NCI-H187 (cell line): ENCODE data around the gene HSPB7.
A peak's percentile ranks its signal among the peaks of the same experiment; 100 is the strongest.

Experiments
- DNase-seq, 2 experiments: peaks; one replicate each; lab custom pipeline; 2025; lab: John Stamatoyannopoulos, UW

HSPB7 gene

DNA sequence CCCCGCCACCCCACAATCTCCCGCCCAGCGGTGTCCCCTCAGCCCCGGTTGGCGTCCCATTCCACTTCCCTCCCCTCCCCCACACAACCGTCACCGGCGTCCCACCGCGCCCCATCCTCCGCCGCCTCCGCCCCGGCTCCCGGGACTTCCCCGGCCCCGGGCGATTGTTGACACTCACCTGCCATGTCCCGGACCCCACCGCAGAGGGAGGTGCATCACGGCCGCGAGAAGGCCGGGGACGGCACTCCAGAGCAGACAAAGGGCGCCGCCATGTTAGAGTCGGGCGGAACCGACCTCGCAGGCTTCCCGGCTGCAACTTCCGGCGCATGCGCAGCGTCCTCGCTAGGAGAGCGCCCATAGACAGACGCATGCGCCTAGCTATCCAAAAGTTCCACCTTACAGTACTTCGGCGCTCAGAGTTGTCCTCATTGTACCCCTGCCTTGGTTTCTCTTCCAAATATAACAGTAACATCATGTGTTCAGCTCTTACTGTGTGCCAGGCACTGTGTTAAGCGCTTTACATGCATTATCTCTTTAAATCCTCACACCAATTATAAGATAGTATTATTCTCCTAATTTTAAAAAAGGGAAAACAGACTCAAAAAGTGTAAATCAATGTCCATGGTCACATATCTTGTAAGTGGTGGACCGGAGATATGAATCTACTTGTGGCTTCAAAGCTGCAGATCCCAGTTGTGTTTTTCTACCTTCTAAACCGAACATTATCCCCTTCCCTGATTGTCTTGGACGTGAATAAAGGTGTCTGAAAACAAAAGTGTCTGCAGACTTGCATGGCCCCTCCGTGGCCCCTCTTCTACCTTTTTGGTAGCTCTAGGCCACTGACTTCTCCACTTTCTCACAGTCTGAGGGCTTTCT, 41.8 kb downstream of the HSPB7 start, which contains the start of gene ZBTB17:
Gene ZBTB17 (minus strand): TSS at position 297 of the 876 bp plus-strand sequence. CDS start 27,606 bp downstream, outside the sequence.
- peak; percentile 81 to 87 for DNase-seq

- DNase-seq, result no peak
These were observed 42.5 kb downstream of the HSPB7 start for GRCh38 chr1:15975358-15975804.

DNA sequence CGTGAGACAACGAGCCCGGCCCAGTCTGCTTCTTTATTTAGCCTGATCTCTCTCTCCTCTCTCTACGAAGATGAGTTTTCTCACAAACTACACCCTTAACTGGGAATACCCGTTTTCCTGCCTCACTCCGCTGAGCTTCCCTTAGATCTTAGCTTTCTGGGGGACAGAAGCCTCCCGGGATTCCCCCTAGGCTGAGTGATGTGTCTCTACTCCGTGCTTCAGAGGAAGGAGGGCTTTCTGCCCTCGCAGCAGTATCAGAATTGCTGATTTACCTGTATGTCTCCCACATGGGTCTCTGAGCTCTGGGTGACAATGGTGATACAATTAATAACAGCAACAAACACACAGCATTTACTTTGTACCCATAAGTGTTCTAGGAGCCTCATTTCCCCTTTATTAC, 43.0 kb downstream of the HSPB7 start:
- no peak for DNase-seq

DNA sequence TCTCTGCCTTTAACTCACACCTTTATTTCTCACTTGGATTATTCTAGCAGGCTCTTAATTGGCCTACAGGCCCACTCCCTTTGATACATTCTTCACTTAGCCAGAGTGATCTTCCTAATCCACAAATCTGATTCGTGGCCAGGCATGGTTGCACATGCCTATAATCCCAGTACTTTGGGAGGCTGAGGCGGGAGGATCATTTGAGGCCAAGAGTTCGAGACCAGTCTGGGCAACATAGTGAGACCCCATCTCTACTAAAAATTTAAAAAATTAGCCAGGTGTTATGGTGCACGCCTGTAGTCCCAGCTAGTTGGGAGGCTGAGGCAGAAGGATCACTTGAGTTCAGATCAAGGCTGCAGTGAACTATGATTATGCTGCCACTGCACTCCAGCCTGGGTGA, 44.1 kb downstream of the HSPB7 start:
- no peak for DNase-seq

- no peak for DNase-seq
These were observed 45.4 kb downstream of the HSPB7 start for GRCh38 chr1:15972409-15972808.

DNA sequence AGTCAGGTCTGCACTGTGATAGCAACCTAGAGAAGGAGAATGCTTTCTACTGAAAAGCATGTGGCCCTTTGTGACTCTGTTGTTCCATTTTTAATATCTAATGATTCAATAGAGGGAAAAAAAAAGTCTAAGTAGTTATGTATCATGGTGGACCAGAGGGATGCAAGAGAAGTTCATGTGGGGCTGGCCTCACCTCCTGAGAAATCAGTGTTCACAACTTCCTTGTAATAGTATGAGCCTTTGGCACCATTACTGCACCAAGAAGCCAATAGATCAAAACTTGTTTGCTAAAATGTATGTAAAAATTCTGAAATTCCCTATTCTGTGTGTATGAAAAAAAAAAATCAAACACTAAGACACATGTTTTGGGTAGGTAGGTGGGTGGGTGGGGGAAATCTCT, 46.9 kb downstream of the HSPB7 start:
- DNase-seq, result no peak

DNA sequence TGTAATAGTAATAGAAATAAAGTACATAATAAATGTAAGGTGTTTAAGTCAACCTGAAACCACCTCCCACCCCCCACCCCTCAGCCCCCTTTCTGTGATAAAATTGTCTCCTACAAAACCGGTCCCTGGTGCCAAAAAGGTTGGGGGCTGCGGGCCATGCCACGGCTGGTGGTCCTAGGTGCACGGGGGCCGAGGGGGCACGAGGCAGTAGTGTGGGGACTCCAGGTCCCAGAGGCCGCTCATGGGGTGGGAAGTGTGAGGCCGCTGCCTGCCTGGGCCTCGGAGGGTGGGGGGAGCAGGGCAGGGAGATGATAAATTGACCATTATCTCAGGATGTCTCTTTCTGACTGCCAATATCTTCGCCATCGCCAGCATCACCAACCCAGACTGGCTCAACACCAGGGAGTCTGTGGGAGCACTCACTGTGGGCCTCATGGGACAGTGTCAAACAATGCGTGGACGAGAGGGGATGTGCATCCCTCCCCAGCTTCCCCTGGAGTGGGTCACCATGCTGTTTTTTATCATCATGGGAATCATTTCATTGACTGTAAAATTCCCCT, 48.4 kb downstream of the HSPB7 start:
- DNase-seq, result no peak

DNA sequence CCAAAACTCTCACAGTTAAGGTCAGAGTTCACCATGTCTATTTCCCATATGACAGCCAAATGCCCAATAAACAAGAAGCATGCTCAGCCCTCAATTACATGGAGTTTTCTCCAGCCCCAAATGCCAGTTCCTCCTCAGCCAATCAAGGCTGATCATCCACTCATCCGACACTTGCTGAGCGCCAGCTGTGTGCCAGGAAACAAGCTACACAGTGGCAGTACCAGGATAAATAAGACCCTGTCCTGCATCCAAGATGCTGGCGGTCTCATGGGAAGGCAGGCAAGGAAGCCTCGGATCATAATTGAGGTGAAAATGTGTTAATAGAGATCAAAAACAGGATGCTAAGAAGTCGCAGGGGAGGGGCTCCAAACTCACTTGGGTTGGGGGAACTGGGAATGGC, 49.7 kb downstream of the HSPB7 start:
- no peak for DNase-seq

DNA sequence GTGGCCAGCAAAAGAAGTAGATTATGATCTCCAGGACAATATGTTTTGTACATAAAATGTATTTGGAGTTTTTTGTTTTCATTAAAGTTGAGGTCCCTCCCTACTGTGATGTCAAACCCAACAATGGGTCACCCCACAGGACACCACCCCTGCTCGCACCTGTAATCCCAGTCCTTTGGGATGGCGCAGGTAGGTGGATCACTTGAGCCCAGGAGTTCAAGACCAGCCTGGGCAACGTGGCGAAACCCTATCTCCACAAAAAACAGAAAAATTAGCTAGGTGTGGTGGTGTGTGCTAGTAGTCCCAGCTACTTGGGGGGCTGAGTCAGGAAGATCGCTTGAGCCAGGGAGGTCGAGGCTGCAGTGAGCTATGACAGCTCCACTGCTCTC, 50.9 kb downstream of the HSPB7 start:
- DNase-seq, result no peak

DNA sequence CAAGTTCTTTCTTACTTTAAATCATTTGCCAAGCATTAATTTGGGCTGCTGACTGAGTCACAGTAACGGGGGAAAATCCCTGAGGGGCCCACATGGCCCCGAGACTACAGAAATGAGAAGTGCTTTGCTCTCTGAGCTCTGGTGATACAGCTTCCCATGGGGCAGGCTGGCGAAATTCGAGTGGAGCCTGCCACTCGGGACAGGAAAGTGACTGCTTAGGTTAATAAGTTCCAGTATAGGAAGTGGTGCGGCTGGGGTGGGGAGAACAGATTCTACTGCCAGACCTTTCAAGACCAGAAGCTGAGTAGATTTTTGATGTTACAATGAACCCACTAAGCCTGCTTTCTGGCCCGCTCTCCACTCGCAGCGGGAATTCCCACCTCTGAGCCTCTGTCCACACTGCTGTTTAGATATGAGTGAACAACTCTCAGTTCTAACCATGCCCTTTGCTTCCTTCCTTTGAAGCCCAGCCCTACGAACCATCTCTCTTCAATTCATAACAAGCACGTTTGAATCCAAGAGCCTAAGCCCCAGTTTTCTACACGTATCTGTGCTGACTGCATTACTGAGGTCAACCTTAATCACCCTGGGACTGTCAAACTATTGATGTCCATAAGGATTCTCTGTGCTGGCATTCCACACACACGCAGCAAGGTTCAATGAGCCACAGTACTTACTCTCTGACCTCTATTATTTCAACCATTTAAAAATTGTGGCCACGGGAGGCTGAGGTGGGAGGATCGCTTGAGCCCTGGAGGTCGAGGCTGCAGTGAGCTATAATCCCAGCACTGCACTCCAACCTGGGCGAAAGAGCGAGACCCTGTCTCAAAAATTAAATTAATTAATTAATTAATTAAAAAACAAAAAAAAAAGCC, 51.5 kb downstream of the HSPB7 start:
- no peak for DNase-seq

DNA sequence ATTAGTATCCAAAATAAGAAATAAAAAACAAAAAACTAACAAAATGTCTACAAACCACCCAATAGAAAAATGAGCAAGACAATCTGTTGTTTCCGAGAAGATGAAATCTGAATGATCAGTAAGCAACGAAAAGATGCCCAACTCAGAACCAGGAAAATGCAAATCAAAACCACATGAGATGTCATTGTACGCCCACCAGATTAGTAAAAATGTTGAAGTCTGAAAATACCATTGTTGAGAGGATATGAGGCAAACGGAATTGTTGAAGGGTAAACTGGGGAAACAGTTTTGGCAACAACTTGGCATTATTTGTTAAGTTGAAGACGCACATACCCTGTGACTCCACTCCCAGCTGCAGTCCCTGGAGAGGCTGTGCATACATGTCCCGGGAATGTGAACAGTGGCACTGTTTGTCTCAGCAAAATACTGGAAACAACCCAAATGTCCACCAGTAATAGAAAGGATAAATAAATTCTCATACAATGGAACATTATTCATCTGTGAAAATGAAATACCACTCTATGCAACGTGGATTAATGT, 52.5 kb downstream of the HSPB7 start:
- DNase-seq, result no peak
